Naive B cell (primary cell): Measurements from ENCODE around the gene MRPL50. TPM values are rescaled to one million over a fixed set of nuclear protein-coding genes. Genes with fewer than 3 reads are reported as not detected.

Source experiments
- ATAC-seq, 2 donors: fragments of 150-1000 bp; cut with Tn5 transposase; 2 replicates each; pipeline ENCODE4 v1.10.0; 2021; ENCODE audit warnings: low read depth in 2 of 2, mild to moderate bottlenecking in 2 of 2, moderate library complexity in 2 of 2
- DNase-seq: peaks from one replicate; pipeline ENCODE4 v3.0.0; 2022
- H3K27ac Mint-ChIP-seq, 6 donors: one replicate each; pipeline ENCODE4 v1.8.0; 2020 to 2022; ENCODE audit warnings: mild to moderate bottlenecking in 6 of 6, mixed read lengths in 6 of 6, moderate library complexity in 5 of 6, inconsistent platforms in 2 of 6
- H3K27me3 Mint-ChIP-seq, 3 donors: one replicate each; pipeline ENCODE4 v1.8.0; 2021 to 2022; ENCODE audit warnings: mixed read lengths in 3 of 3, mild to moderate bottlenecking in 1 of 3
- H3K36me3 Mint-ChIP-seq, 2 donors: one replicate each; pipeline ENCODE4 v1.8.0; 2020 to 2022; ENCODE audit warnings: mixed read lengths in 2 of 2, inconsistent platforms in 1 of 2, mild to moderate bottlenecking in 1 of 2
- H3K4me1 Mint-ChIP-seq, 3 donors: one replicate each; pipeline ENCODE4 v1.8.0; 2020 to 2022; ENCODE audit warnings: mixed read lengths in 3 of 3, inconsistent platforms in 1 of 3, mild to moderate bottlenecking in 1 of 3, moderate library complexity in 1 of 3
- H3K4me3 Mint-ChIP-seq, 8 donors: one replicate each; pipeline ENCODE4 v1.8.0; 2020 to 2022; ENCODE audit warnings: mild to moderate bottlenecking in 8 of 8, mixed read lengths in 8 of 8, moderate library complexity in 8 of 8, inconsistent platforms in 2 of 8
- H3K9me3 Mint-ChIP-seq, 7 donors: one replicate each; pipeline ENCODE4 v1.8.0; 2020 to 2022; ENCODE audit warnings: mixed read lengths in 7 of 7, mild to moderate bottlenecking in 5 of 7, inconsistent platforms in 2 of 7, moderate library complexity in 1 of 7
- polyA plus RNA-seq, 6 donors: library from polyadenylated mRNA; unstranded; fragments of 300-500 nt; fragmentation: Illumina TruSeq; gene quantifications; one replicate each; pipeline ENCODE4 v1.2.3, GENCODE V29; 2021; ENCODE audit warnings: low read depth in 6 of 6

Gene MRPL50
- polyA plus RNA-seq, result 10 to 100 TPM in 5 of 6 donors, 1 to 10 TPM in 1; 9.2 to 15.0 (median 12.5) TPM

DNA sequence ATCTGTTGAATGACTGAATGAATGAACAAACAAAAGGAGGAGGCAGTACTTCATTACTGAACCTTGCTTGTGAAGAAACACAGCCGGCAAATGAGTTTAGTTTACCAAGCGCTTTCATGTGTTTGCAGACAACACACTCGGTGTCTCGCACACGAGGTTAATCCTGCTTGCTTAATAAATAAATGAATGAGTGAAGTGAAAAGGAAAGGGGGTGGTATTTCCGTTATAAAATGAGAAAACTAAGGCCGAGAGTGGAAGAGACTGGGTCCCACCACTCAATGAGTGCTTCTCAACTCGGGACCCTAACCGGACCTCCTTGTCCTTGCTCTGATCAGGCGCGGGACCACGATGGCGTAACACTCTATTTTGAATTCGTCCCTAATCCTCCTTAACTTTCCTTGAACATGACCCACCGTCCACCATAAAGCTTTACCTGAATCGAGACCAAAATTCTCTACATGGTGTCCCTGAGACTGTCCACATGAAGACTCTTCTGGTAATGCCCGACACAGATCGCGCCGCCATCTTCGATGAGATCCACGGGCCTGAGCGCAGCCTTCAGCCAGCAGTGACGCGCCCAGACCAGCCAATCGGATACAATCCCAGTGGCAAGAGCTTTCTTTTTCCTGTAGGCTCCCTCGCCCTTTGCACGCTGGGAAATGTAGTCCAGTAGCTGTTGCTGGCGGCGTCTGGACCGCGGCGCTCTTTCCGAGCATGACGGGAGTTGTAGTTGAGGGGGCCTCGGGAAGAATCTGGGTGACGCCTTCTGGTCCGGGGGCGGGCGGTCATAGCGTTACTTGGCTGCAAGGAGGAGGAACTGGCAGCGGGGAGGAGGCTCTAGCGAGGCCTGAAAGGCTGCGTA, at the start of gene MRPL50, which contains the start of gene ZNF189:
Gene MRPL50 (minus strand): TSS at position 551 of the 862 bp plus-strand sequence. CDS start 26 bp downstream, at position 525.
Gene ZNF189 (plus strand): TSS at position 784 of the 862 bp plus-strand sequence. CDS start 306 bp downstream, outside the sequence.
- H3K4me1 Mint-ChIP-seq, result peaks cover 57 to 74% (median 67%) of the 10 kb centered on the region in 3 donors

DNA sequence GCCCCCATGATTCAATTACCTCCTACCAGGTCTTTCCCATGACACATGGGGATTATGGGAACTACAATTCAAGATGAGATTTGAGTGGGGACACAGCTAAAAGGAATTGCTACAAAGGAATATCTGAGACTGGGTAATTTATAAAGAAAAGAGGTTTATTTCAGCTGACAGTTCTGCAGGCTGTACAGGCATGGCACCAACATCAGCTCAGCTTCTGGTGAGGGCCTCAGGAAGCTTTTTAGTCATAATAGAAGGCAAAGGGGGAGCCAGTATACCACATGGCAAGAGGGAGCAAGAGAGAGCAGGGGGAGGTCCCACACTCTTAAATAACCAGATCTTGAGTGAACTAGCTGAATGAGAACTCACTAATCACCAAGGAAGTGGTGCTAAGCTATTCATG, 48.3 kb upstream of the MRPL50 start:
- Mint-ChIP-seq H3K27ac (peak overlapping the region in 1 of 6 donors; percentile 60), H3K9me3 (peaks cover 1 to 11% (median 3%) of the 10 kb centered on the region in 7 donors), H3K4me3 (peak overlapping the region in 1 of 8 donors; percentile 7), H3K27me3 (peaks cover 54 to 81% (median 67%) of the 10 kb centered on the region in 3 donors), H3K4me1 (peaks cover 11 to 14% (median 14%) of the 10 kb centered on the region in 3 donors), H3K36me3 (peaks cover under 1 to 11% of the 10 kb centered on the region in 2 donors)
- DNase-seq (no peak), ATAC-seq (no peak)

More for the DNA sequence above, at the start of gene MRPL50, which contains the start of gene ZNF189:
- Mint-ChIP-seq H3K9me3 (peaks cover 0 to 1% (median 0%) of the 10 kb centered on the region in 7 donors), H3K4me3 (peak within 1 kb of the TSS; percentile 94 to 100 (median 98)), H3K27ac (peak within 1 kb of the TSS; percentile 98 to 100 (median 100)), H3K36me3 (peaks cover 31 to 49% of the 10 kb centered on the region in 2 donors), H3K27me3 (no peaks in the 10 kb centered on the region)
- ATAC-seq (peak; percentile 91), DNase-seq (peak; percentile 97)

DNA sequence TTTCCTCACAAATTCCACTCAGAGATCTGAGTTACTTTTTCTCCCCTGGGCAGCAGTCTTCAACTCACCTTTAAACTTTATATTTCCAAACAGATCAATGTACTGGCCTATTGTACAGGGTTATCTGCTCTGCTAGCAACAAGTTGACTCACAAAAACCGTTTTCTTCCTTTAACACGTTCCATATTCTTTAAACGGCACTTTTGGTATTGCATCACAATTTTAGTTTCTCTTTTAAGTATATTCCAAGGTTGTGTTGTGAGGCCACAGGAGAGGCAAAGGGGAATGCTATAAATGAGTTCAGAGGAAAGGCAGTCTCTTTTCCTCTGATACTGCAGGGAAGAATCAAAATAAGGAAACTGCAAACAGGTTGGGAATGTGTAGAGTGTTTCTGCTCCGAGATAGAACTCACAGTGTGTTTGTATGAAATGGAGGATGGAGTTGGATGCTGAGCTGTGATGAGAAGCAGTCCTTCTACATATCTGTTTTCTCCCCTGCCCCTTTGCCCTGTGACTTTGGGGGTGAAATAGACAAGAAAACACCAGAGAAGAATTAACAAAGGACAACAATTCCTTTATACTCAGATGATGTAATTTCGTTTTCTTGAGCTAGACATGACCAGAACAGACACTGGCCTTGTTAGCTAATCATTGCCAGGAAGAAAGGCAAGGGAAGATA, 47.1 kb upstream of the MRPL50 start:
- Mint-ChIP-seq H3K27ac (no peak overlapping the region), H3K36me3 (peaks cover 0 to 5% of the 10 kb centered on the region in 2 donors), H3K9me3 (peaks cover 0 to 2% (median 0%) of the 10 kb centered on the region in 7 donors), H3K4me1 (peaks cover 11 to 14% (median 14%) of the 10 kb centered on the region in 3 donors), H3K27me3 (peaks cover 56 to 78% (median 70%) of the 10 kb centered on the region in 3 donors), H3K4me3 (no peak overlapping the region)
- DNase-seq, result no peak
- ATAC-seq, result no peak

DNA sequence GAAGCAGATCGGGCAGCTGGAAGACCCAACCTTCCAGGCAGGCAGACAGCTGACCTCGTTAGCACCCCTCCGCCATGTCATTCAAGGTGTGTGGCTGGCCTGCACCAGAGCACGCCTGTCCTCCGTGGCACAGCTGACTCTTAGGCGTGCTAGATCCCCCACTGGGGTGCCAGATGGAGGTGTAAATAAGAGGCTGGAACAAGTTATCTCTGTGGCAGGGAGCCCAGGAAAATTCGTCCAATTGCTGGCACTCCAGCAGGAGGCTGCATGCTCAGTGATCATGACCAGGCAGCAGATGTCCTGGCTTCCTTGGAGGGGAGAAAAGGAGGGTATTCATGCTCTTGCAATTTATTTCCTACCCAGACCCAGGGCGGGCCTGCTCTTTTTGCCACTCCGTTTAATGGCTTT, 45.0 kb upstream of the MRPL50 start:
- ATAC-seq, result no peak
- H3K4me1 Mint-ChIP-seq, result peaks cover 0 to 1% (median under 1%) of the 10 kb centered on the region in 3 donors
- no peak overlapping the region for H3K4me3 Mint-ChIP-seq
- peaks cover 52 to 73% (median 57%) of the 10 kb centered on the region in 3 donors for H3K27me3 Mint-ChIP-seq
- H3K36me3 Mint-ChIP-seq, result peaks cover 0 to 5% of the 10 kb centered on the region in 2 donors
- DNase-seq, result no peak
- H3K27ac Mint-ChIP-seq, result no peak overlapping the region
- H3K9me3 Mint-ChIP-seq, result peaks cover 0 to 2% (median 0%) of the 10 kb centered on the region in 7 donors

DNA sequence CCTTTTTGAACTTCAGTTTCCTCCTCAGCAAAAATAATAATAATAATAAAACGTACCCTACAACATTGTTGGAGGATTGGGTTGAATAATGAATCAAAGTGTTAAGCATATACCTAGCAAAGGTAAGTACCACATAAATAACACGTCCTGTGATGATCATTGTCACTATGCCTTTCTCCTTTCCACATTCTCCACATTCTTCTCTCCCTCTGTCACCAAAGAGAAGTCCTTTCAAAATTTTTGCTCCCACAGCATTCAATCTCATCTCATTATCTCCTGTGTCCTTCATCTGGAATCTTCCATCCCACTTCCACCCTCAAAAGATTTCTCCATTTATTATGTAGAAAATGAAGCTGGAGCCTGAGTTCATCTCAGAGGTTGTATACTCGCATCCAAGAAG, 44.3 kb upstream of the MRPL50 start:
- ATAC-seq (no peak), DNase-seq (no peak)
- H3K4me1 Mint-ChIP-seq, result no peaks in the 10 kb centered on the region
- H3K4me3 Mint-ChIP-seq, result no peak overlapping the region
- no peak overlapping the region for H3K27ac Mint-ChIP-seq
- H3K27me3 Mint-ChIP-seq, result peaks cover 55 to 70% (median 55%) of the 10 kb centered on the region in 3 donors
- H3K9me3 Mint-ChIP-seq, result peaks cover 0 to 2% (median 0%) of the 10 kb centered on the region in 7 donors
- H3K36me3 Mint-ChIP-seq, result peaks cover 0 to 5% of the 10 kb centered on the region in 2 donors

DNA sequence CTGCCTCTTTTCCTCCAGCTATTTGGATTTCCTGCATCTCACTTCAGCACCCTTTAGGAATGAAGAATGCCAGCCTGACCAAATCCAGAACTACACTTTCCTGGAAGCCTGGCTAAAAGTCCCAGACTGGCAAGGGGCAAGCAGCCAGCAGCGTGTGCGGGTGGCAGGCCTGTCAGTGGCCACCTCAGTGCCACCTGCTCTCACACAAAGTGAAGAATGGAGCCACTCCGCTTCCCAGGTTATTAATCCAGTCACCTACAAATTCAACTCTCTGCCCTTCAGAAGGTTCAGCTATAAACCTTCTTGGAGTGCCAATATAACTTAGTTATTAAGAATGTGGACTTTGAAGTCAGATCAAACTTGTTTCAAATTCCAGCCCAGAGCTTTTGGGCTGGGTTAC, 43.9 kb upstream of the MRPL50 start:
- H3K27me3 Mint-ChIP-seq, result peaks cover 55 to 70% (median 58%) of the 10 kb centered on the region in 3 donors
- no peak overlapping the region for H3K27ac Mint-ChIP-seq
- DNase-seq, result no peak
- peaks cover 0 to 5% of the 10 kb centered on the region in 2 donors for H3K36me3 Mint-ChIP-seq
- no peak overlapping the region for H3K4me3 Mint-ChIP-seq
- ATAC-seq, result no peak
- no peaks in the 10 kb centered on the region for H3K4me1 Mint-ChIP-seq
- peaks cover 0 to 2% (median 0%) of the 10 kb centered on the region in 7 donors for H3K9me3 Mint-ChIP-seq

DNA sequence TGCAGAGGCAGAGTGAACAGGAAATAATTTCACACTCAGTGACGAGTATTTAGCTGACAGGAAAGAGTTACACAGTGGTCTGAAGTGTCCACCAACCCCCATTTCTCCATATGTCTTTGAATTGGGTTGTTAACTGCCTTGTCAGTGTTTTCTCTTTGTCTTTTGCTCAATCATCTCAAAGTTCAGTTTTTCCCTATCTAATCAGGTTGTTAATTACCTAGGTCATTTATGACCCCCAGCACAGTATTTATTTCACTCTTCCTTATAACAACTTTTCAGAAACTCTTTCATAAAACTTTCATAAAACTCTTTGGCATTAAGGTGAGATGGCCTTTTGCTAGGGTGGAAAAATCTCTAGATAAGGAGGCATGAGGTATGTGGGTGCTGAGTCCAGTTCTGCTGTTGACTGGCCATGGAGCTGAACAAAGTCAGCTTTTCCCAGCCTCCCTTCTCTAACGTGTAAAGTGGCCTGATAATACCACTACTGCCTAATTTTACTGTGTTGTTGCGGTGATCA, 42.4 kb upstream of the MRPL50 start:
- Mint-ChIP-seq H3K27ac (no peak overlapping the region), H3K9me3 (no peaks in the 10 kb centered on the region), H3K27me3 (peaks cover 47 to 61% (median 55%) of the 10 kb centered on the region in 3 donors), H3K4me3 (peak overlapping the region in 1 of 8 donors; percentile 70), H3K4me1 (no peaks in the 10 kb centered on the region), H3K36me3 (peaks cover 0 to 5% of the 10 kb centered on the region in 2 donors)
- no peak for ATAC-seq
- DNase-seq, result no peak

DNA sequence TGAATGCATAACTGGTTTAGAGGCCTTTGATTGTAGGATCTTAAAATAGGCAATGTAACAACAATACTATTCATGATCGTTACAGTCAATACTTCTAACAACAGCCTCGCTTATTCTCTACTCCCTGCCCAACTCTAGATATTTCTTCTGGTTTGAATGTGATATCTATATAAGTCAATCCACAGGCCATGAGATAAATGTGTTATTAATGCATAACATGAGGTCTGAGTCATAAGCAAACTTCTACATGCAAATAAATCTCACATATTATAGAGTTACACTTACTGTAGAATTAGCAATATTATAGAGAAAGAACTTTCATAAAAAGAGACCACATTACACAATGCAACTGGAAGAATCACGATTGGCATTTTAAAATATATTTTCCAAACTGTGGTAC, 40.1 kb upstream of the MRPL50 start:
- Mint-ChIP-seq H3K27ac (no peak overlapping the region), H3K27me3 (peaks cover 40 to 50% (median 49%) of the 10 kb centered on the region in 3 donors), H3K9me3 (no peaks in the 10 kb centered on the region), H3K4me3 (no peak overlapping the region), H3K4me1 (no peaks in the 10 kb centered on the region), H3K36me3 (no peaks in the 10 kb centered on the region)
- DNase-seq (no peak), ATAC-seq (no peak)

DNA sequence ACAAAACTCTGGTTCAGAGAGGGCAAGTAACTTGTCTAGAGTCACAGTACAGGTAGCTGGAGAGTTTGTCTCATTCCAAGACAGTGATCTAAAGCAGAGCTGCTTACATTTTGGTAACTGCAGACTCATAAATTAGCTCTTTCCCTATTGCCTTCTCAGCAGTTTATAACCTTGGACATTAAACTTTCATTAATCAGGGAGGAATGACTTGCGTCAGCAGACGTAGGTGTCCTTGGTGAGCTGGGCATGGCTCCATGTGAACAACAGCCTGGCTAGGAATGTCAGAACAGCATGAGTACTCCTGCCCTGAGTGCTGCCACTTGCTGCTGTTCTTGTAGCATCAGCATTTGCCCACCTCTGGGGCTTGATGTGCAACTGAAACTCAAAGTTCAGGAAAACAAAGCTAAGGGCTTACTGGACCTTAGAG, 39.4 kb upstream of the MRPL50 start:
- Mint-ChIP-seq H3K27me3 (peaks cover 35 to 44% (median 43%) of the 10 kb centered on the region in 3 donors), H3K4me1 (no peaks in the 10 kb centered on the region), H3K9me3 (no peaks in the 10 kb centered on the region), H3K36me3 (no peaks in the 10 kb centered on the region), H3K4me3 (no peak overlapping the region), H3K27ac (no peak overlapping the region)
- ATAC-seq (no peak), DNase-seq (no peak)

DNA sequence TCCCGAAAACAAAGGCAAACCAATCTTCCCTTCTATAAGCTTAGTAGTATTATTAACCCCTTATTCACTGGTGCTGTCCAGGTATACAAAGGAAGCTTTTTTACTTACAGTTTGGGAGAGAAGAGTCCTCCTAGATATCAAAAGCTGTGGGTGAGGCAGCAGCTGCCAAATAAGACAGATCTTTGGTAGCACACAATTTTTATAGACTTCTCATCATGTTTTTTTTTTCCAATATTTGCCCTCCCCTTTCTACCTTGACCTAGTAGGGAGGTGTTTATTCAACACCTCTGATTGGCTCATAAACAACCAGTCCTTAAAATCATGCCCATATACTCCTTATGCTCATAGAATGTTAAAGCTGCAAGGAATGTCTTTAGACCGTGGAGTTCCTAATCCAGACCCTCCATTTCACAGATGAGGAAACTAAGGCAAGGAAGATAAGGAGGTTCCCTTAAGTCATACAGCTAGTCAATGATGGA, 37.2 kb upstream of the MRPL50 start, which contains the start of gene ALDOB:
Gene ALDOB (minus strand): TSS at position 174 of the 479 bp plus-strand sequence. CDS start 4,887 bp downstream, outside the sequence.
- ATAC-seq (no peak), DNase-seq (no peak)
- Mint-ChIP-seq H3K4me3 (no peak within 1 kb of the TSS), H3K27me3 (peaks cover 26 to 34% (median 27%) of the 10 kb centered on the region in 3 donors), H3K27ac (peak within 1 kb of the TSS in 1 of 6 donors; percentile 11), H3K36me3 (no peaks in the 10 kb centered on the region), H3K9me3 (no peaks in the 10 kb centered on the region), H3K4me1 (no peaks in the 10 kb centered on the region)

DNA sequence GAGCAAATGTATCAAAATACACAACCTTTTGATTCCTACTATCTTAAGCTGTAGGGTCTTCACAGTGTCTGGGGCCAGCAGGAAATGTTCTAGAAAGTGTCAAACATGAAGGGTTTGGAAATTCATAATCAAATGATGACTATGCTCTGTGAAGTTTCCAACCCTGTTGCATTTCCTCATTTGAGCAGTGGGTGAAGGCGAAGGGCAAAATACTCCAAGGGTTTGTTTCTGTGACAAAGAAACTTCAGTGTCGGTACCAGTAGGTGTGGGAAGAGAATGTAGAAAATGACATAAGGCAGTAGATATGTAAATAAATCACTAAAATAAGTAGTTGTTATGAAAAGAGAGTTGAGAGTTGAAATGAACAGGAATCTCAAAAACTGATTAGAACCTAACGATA, 36.6 kb upstream of the MRPL50 start:
- ATAC-seq (no peak), DNase-seq (no peak)
- Mint-ChIP-seq H3K36me3 (no peaks in the 10 kb centered on the region), H3K27me3 (peaks cover 19 to 39% (median 30%) of the 10 kb centered on the region in 3 donors), H3K9me3 (no peaks in the 10 kb centered on the region), H3K4me1 (no peaks in the 10 kb centered on the region), H3K4me3 (no peak overlapping the region), H3K27ac (no peak overlapping the region)

DNA sequence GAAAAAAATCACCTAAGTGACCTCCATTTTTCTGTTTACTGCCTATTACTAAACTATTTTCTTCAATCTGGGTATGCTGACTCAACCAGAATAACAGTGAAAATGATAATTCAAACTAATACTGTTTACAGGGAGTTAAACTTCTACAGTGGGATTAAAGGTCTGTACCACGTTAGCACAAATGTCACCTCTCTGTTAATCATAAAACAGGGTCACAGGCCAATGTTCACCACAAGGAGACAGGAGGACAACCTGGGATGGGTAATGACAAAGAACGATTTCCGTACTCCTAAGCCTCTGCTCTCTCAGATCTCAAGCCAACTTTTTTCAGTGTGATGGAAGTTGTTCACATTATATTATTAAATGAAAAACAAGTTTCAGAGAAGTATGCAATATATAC, 34.8 kb upstream of the MRPL50 start:
- peaks cover 28 to 49% (median 34%) of the 10 kb centered on the region in 3 donors for H3K27me3 Mint-ChIP-seq
- ATAC-seq, result no peak
- H3K9me3 Mint-ChIP-seq, result peaks cover 0 to 4% (median 0%) of the 10 kb centered on the region in 7 donors
- peaks cover 4 to 7% of the 10 kb centered on the region in 2 donors for H3K36me3 Mint-ChIP-seq
- no peak overlapping the region for H3K27ac Mint-ChIP-seq
- DNase-seq, result no peak
- H3K4me3 Mint-ChIP-seq, result no peak overlapping the region
- peaks cover 0 to 2% (median 0%) of the 10 kb centered on the region in 3 donors for H3K4me1 Mint-ChIP-seq

DNA sequence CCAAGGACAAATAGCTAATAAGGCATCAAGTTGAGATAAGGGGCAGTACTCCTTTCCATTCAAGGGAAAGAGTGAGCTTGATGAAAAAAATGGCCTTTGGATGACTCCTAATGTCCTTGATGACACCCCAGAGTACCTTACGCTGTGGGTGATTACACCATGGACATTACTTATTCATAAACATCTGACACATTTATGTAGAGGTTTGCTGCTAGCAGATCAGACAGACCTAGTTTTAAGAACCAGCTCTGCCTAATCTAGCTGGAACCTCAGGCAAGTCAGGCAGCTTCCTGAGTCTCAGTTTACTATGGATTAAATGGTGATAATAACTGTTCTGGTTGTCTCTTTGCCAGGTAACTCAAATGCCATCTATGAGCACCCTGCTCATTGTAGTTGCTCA, 34.3 kb upstream of the MRPL50 start:
- Mint-ChIP-seq H3K9me3 (peaks cover 0 to 4% (median 0%) of the 10 kb centered on the region in 7 donors), H3K4me3 (no peak overlapping the region), H3K27ac (no peak overlapping the region), H3K27me3 (peaks cover 31 to 49% (median 34%) of the 10 kb centered on the region in 3 donors), H3K36me3 (peaks cover 4 to 7% of the 10 kb centered on the region in 2 donors), H3K4me1 (peaks cover 0 to 4% (median 0%) of the 10 kb centered on the region in 3 donors)
- ATAC-seq, result no peak
- no peak for DNase-seq
